HG03108 (cell line): ENCODE data around the gene HEPACAM2.
A peak's percentile ranks its signal among the peaks of the same experiment; 100 is the strongest.

Experiments
- ATAC-seq: cut with Tn5 transposase; IDR thresholded peaks from one replicate; pipeline ENCODE4 v1.9.1; 2021; ENCODE audit warnings: moderate library complexity; ENCODE audit not compliant: unreplicated experiment

The HEPACAM2 gene

DNA sequence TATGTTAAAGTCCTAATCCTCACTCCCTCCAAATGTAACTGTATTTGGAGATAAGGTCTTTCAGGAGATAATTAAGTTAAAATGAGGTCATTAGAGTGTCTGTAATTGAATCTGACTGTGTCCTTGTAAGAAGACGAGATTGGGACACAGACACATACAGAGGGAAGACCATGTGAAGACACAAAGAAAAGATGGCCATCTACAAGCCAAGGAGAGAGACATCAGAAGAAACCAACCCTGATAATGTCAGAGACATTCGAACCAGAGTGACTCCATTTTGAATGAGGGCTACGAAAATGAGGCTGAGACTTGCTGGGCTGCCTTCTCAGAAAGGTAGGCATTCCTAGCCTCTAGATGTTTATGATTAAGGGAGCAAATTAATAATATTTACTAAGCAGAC is 77.5 kb downstream of the HEPACAM2 start:
- no peak for ATAC-seq

DNA sequence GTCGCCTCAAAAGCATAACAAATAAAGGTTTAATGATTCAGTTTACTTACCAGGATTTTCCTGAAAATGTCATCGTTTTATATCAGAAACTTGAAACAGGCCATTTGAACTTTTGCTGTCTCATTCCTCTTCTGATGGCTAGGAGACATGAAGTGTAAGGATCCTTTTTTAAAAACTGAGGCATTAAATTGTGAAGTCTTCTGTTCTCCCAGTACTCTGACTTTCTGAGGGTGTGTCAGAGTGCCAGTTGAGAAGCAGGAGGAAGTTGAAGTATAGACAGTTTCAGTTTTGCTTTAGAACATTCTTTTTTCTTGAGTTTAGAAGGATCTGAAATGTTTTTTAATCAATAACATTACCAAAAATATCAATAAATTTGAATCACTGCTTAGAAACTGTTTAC is 78.1 kb downstream of the HEPACAM2 start, which contains the start of gene SAMD9L:
Gene SAMD9L (minus strand): TSS at position 242 of the 400 bp plus-strand sequence. CDS start 12,414 bp downstream, outside the sequence.
- peak; percentile 59 for ATAC-seq

DNA sequence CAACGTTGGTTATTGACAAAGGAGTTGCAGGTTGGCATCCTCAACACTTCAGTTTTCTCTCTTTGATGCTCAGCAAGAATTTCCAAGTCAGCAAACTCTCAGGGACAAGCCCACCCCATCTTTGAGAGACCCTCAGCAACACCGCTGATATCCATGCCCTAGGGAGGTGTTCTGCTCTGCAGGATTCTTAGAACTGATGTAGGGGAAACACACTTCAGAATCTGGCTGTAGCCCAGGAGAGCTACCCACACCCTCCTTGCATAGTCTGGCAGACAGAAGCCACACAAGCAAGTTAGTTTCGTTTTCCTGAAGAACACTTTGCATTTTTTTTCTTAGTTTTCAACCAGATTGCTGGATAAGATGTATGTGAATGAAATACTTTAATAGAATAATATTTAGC is 78.9 kb downstream of the HEPACAM2 start:
- ATAC-seq: peak; percentile 86

DNA sequence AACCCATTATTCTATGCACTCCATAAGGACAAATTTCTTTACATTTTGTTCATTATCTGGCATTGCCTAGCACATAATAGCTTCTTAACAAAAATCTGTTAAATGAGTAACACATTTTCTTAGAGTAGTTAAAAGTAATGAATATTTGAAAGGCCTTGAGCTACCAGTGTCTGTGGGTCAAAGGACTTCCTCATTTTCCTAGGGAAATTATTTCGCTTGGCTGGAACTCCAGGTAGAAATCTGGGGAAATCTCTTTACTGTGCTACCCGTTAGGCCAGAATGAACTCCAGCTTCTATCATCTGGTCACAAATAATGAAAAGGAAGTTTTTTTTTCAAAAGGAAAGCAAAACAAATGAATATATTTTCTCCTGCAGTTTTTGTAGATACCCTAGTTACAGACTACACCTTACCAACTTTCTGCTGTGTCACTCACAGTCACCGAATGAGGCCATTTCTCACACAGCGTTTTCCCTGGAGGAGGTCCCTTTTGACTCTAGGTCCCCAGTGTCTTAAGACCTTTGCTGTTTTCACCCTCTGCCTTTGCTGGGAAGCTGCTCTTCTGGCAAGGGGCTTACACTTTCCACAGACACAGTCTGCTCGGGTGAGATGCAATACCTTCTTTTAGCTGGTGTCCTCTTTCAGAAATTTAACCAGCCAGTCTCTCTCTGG is 79.7 kb downstream of the HEPACAM2 start:
- ATAC-seq: peak; percentile 31

DNA sequence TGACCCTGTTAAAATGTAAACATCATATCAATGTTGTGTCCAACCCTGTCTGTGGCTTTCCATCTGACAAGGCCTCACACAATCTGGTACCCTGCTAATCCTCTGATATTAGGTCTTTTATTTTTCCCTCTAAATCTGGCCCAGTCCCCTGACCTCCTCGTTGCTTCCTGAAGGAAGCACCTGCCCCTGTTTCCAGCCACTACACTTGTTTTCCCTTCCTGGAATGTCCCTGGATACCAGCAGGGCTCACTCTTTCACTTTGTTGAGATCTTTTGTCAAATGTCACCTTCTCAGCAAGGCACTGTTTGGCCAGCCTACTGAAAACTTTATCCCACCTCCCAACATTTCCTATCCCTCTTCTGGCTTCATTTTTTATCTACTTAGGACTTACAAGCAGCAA is 80.2 kb downstream of the HEPACAM2 start:
- no peak for ATAC-seq

DNA sequence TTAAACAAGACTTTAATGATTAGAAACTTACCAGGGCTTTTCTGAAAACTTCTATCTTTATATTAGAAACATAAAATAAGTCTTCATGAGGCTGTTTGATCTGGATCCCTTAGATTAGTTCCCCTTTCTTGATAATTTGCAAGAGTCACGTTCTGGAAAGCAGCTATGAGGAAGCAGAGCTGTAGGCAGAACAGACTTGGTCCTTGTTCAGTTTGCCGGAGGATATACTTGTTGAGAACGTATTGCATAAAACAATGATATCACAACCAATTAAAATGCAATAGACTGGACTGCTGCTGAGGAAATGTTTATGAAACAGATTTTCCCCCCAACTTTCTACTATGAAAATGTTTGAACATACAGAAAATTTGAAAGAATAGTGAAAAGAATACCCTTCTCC is 80.9 kb downstream of the HEPACAM2 start:
- no peak for ATAC-seq

DNA sequence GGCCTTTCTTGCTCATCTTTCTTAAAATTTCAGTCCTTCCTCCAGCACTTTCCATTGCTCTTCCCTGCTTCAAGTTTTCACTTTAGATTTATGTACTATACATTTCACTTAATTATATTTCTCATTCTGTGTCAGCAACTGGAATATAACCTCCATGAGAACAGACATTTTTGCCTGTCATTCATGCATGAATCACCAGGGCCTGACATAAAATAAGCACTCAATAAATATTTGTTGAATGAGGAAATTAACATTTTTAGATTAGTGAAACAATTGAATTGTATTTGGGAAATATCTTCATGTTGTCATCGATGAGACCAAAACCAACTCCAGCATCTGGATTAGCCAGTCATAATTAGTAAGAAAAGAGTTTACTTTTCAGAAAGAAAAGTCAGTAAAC is 84.1 kb downstream of the HEPACAM2 start:
- no peak for ATAC-seq

DNA sequence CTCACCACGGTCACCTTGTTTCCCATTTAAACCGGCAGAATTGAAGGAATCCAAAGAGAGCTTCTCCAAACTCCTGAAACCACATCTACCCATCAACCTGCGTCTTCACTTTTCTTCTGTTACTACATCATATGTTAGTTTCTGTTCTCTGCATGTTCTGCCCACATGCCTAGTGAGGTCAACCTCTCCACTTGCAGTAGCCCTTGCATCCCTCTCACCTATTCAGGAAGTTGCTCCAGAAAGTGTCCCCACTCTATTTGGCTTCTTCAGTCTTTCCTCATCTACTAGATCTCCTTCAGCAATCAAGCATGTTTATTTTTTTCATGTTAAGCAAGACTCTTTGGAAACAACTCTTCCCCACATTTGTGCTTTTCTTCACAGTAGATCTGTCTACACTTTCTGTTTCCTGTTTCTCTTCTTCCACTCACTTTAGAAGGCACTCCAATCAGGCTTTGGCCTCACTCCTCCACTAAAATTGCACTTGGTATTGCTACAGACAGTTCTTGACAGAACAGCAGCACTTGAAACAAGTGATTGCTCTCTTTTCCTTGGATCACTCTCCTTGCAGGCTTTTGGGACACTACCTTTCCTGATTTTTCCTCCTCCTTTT is 85.6 kb downstream of the HEPACAM2 start:
- no peak for ATAC-seq

DNA sequence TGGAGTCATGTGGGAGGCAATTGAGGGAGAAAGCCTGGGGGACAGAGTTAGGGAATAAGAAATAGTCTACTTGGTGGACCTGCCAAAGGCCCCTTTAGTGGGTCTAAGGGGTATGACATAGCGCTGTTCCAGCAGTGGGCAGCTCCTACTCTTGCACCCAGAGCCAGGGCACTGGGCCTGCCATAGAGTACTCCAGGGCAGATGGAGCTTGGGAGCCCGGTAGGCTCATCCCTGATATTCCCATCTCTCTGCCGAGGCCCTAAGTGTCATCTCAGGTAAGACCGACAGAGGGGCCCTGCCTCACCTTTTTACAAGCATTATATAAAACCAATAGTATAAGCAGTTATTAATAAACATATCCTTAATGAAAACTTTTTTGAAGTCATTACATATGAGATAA is 87.7 kb downstream of the HEPACAM2 start:
- no peak for ATAC-seq
